HK-2 (cell line): ENCODE results near the gene INIP.
A peak's percentile ranks its signal among the peaks of the same experiment; 100 is the strongest.
"Not testable (repeated sequence)": the region's sequence is repeated elsewhere in the genome, so short reads cannot be mapped to it uniquely, and the experiment has no call there.

Experiments used
- DNase-seq: peaks from one replicate; pipeline ENCODE4 v3.0.0-alpha.2; 2018; ENCODE audit not compliant: unreplicated experiment

INIP gene

GRCh38 chr9:112734892-112735291, 17.0 kb upstream of the INIP start:
- no peak for DNase-seq

- no peak for DNase-seq
These were observed 14.1 kb upstream of the INIP start for GRCh38 chr9:112731971-112732370.

GRCh38 chr9:112728401-112728800, 10.5 kb upstream of the INIP start:
- DNase-seq = no peak

- no peak for DNase-seq
These were observed 8.5 kb upstream of the INIP start for GRCh38 chr9:112726428-112726827.

- no peak for DNase-seq
These were observed 8.0 kb upstream of the INIP start for GRCh38 chr9:112725961-112726360.

- not testable (repeated sequence) for DNase-seq
These were observed 4.8 kb upstream of the INIP start for GRCh38 chr9:112722749-112723148.

- no peak for DNase-seq
These were observed 2.3 kb upstream of the INIP start for GRCh38 chr9:112720113-112720780.

GRCh38 chr9:112719696-112720095, 1.8 kb upstream of the INIP start:
- no peak for DNase-seq

GRCh38 chr9:112719241-112719691, 1.3 kb upstream of the INIP start:
- DNase-seq = no peak

GRCh38 chr9:112712678-112713077, 5.2 kb downstream of the INIP start:
- DNase-seq = no peak

- DNase-seq = peak; percentile 6
These were observed 6.7 kb downstream of the INIP start for GRCh38 chr9:112711050-112711689.

GRCh38 chr9:112705768-112706427, 12.0 kb downstream of the INIP start:
- no peak for DNase-seq

GRCh38 chr9:112703304-112703703, 14.6 kb downstream of the INIP start:
- DNase-seq = no peak

GRCh38 chr9:112700085-112700484, 17.8 kb downstream of the INIP start:
- no peak for DNase-seq

GRCh38 chr9:112699230-112699629, 18.7 kb downstream of the INIP start:
- DNase-seq = no peak

GRCh38 chr9:112696461-112696860, 21.5 kb downstream of the INIP start:
- DNase-seq = no peak

- no peak for DNase-seq
These were observed 23.0 kb downstream of the INIP start for GRCh38 chr9:112694706-112695555.

- DNase-seq = no peak
These were observed 28.7 kb downstream of the INIP start for GRCh38 chr9:112689161-112689740.

GRCh38 chr9:112680731-112681402, 37.0 kb downstream of the INIP start:
- no peak for DNase-seq

GRCh38 chr9:112677040-112677439, 40.9 kb downstream of the INIP start:
- DNase-seq = no peak

GRCh38 chr9:112673221-112673620, 44.7 kb downstream of the INIP start:
- not testable (repeated sequence) for DNase-seq
